ENCODE data around the gene FAS.

- TF ChIP-seq, protein P1, sequence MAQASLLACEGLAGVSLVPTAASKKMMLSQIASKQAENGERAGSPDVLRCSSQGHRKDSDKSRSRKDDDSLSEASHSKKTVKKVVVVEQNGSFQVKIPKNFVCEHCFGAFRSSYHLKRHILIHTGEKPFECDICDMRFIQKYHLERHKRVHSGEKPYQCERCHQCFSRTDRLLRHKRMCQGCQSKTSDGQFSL (CRISPR knock-in tag; IDR thresholded peaks at IDR 0.05), result no peak
- TF ChIP-seq, protein P1 (tag; IDR thresholded peaks at IDR 0.05), result no peak
- TF ChIP-seq, protein P2, sequence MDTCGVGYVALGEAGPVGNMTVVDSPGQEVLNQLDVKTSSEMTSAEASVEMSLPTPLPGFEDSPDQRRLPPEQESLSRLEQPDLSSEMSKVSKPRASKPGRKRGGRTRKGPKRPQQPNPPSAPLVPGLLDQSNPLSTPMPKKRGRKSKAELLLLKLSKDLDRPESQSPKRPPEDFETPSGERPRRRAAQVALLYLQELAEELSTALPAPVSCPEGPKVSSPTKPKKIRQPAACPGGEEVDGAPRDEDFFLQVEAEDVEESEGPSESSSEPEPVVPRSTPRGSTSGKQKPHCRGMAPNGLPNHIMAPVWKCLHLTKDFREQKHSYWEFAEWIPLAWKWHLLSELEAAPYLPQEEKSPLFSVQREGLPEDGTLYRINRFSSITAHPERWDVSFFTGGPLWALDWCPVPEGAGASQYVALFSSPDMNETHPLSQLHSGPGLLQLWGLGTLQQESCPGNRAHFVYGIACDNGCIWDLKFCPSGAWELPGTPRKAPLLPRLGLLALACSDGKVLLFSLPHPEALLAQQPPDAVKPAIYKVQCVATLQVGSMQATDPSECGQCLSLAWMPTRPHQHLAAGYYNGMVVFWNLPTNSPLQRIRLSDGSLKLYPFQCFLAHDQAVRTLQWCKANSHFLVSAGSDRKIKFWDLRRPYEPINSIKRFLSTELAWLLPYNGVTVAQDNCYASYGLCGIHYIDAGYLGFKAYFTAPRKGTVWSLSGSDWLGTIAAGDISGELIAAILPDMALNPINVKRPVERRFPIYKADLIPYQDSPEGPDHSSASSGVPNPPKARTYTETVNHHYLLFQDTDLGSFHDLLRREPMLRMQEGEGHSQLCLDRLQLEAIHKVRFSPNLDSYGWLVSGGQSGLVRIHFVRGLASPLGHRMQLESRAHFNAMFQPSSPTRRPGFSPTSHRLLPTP (IDR thresholded peaks at IDR 0.05; ENCODE audit: borderline replicate concordance, extremely low read depth, insufficient read length), result no peak
- TF ChIP-seq RB1 (IDR thresholded peaks at IDR 0.05; ENCODE audit: low read depth) (no peak), MLX (CRISPR knock-in tag; conservative IDR thresholded peaks at IDR 0.05) (no peak), CHD2 (IDR thresholded peaks at IDR 0.05; ENCODE audit: low read depth, low read length) (no peak), POLR2A (conservative IDR thresholded peaks at IDR 0.05) (no peak), RAD21 (CRISPR knock-in tag; conservative IDR thresholded peaks at IDR 0.05 in 1 of 2, IDR thresholded peaks at IDR 0.05 in 1 of 2) (no peak), EZH2 (IDR thresholded peaks at IDR 0.05; ENCODE audit: borderline replicate concordance, low read depth, low read length) (no peak), ZNF274 (IDR thresholded peaks at IDR 0.05; ENCODE audit: borderline replicate concordance, low read depth, low read length) (no peak), HDAC8 (tag; IDR thresholded peaks at IDR 0.05) (no peak), EWSR1 (IDR thresholded peaks at IDR 0.05; ENCODE audit: borderline replicate concordance, low read depth, partially characterized antibody) (no peak), GTF2B (IDR thresholded peaks at IDR 0.05; ENCODE audit: extremely low read depth, insufficient read length) (no peak)
- TF ChIP-seq, protein P3, sequence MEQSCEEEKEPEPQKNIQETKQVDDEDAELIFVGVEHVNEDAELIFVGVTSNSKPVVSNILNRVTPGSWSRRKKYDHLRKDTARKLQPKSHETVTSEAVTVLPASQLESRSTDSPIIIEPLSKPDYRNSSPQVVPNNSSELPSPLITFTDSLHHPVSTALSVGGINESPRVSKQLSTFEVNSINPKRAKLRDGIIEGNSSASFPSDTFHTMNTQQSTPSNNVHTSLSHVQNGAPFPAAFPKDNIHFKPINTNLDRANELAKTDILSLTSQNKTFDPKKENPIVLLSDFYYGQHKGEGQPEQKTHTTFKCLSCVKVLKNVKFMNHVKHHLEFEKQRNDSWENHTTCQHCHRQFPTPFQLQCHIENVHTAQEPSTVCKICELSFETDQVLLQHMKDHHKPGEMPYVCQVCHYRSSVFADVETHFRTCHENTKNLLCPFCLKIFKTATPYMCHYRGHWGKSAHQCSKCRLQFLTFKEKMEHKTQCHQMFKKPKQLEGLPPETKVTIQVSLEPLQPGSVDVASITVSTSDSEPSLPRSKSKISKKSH (CRISPR knock-in tag; IDR thresholded peaks at IDR 0.05), result no peak
Measured at GRCh38 chr10:88979603-88980002, 11.0 kb upstream of the FAS start.

Data from K562 (cell line).